ENCODE measurements around the gene ACTL6B.
A peak's percentile ranks its signal among the peaks of the same experiment; 100 is the strongest.

DNA sequence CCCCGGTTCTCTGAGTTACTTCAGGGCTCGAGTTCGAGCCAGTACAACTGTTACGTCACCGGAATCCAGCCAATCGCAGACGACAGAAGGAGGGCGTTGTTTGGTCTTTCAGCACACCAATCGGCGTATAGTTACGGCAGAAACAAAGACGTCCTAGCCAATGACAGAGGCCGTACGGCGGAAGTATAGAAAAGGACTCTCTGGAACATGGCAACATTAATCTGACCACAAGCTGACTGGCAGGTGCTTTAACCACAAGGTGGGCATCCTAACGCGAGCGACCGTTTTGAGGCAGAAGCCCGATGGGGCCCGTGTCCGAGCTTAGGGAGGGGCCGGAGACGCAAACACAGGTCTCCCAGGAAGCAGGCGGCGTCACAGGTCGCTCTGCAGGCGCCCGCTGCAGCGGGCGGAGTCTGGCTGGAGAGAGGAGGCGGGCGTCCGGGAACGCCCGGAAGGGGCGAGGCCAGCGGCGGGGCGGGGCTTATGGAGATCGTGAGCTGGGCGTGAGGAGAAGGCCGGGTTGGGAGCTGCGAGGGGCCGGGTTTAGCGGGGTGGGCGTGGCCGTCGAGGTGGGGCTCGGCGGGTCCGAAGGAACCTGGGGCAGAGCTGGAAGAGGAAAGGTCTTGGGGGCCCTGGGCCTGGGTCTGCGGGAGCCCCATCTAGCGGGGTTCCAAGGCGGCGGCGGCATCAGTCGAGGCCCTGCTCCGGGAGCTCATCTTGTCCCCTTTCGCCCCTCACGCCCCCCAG lies 44.1 kb downstream of the ACTL6B start, which contains the start of gene MOSPD3:
- TF ChIP-seq ZFP36 (IDR thresholded peaks at IDR 0.05; ENCODE audit: low read depth, low read length, partially characterized antibody) (no peak), MECOM (CRISPR knock-in tag; IDR thresholded peaks at IDR 0.05) (no peak), ZNF695 (CRISPR knock-in tag; IDR thresholded peaks at IDR 0.05) (0 out of 2 replicates have a peak, but pooled peaks have one; percentile 37)

All from K562 (cell line).